ENCODE data around the gene ARL8A.
"Not testable (repeated sequence)": the region's sequence is repeated elsewhere in the genome, so short reads cannot be mapped to it uniquely, and the experiment has no call there.

ARL8A gene

GRCh38 chr1:202172015-202172355, 27.4 kb upstream of the ARL8A start:
- DNase-seq = no peak

GRCh38 chr1:202171292-202172014, 26.9 kb upstream of the ARL8A start:
- no peak for DNase-seq

- no peak for DNase-seq
Observed at GRCh38 chr1:202170726-202171125, 26.2 kb upstream of the ARL8A start.

GRCh38 chr1:202168861-202169260, 24.3 kb upstream of the ARL8A start:
- no peak for DNase-seq

GRCh38 chr1:202167708-202168415, 23.3 kb upstream of the ARL8A start:
- DNase-seq = no peak

GRCh38 chr1:202167054-202167453, 22.5 kb upstream of the ARL8A start:
- not testable (repeated sequence) for DNase-seq

- no peak for DNase-seq
Observed at GRCh38 chr1:202165942-202166843, 21.7 kb upstream of the ARL8A start.

- DNase-seq = peak; percentile 66 to 69
Observed at GRCh38 chr1:202165267-202165941, 20.9 kb upstream of the ARL8A start.

GRCh38 chr1:202164271-202165037, 19.9 kb upstream of the ARL8A start:
- peak; percentile 68 to 75 for DNase-seq

- no peak for DNase-seq
Observed at GRCh38 chr1:202163281-202164270, 19.0 kb upstream of the ARL8A start.

- peak in 1 of 2 donors; percentile 21 for DNase-seq
Observed at GRCh38 chr1:202162418-202163280, 18.1 kb upstream of the ARL8A start.

- peak; percentile 43 to 67 for DNase-seq
Observed at GRCh38 chr1:202162047-202162417, 17.5 kb upstream of the ARL8A start.

GRCh38 chr1:202161151-202162046, 16.9 kb upstream of the ARL8A start:
- no peak for DNase-seq

- peak; percentile 90 to 92 for DNase-seq
Observed at GRCh38 chr1:202160377-202160940, 15.9 kb upstream of the ARL8A start, which contains the start of gene PTPN7. Gene PTPN7, minus strand, starts transcription at chr1:202160602. Its CDS starts 1,200 bp downstream, at chr1:202159402.

- DNase-seq = peak; percentile 40 to 59
Observed at GRCh38 chr1:202159534-202160371, 15.2 kb upstream of the ARL8A start.

- DNase-seq = no peak
Observed at GRCh38 chr1:202158810-202159533, 14.4 kb upstream of the ARL8A start.

- DNase-seq = no peak
Observed at GRCh38 chr1:202157945-202158344, 13.4 kb upstream of the ARL8A start.
